Left lung (tissue), 10 donors: ENCODE measurements around the gene EXOG. TPM values are rescaled to one million over a fixed set of nuclear protein-coding genes. Genes with fewer than 3 reads are reported as not detected.
A peak's percentile ranks its signal among the peaks of the same experiment; 100 is the strongest.

Experiments
- ATAC-seq: fragments of 200-7000 bp; cut with Tn5 transposase; one replicate; pipeline ENCODE4 v1.9.1; 2020; ENCODE audit warnings: moderate library complexity
- DNase-seq, 4 donors: peaks; one replicate each; pipeline ENCODE4 v3.0.0-alpha.2; 2013 to 2020
- H3K27ac ChIP-seq, 2 donors: fragments of 200-600 bp; sonication (generic) in 1 of 2; one replicate each; pipeline versions ENCODE4 v1.5.0 to v1.8.0; 2020 to 2021
- H3K27me3 ChIP-seq, 2 donors: fragments of 200-600 bp; sonication (generic) in 1 of 2; one replicate each; pipeline versions ENCODE4 v1.5.0 to v1.8.0; 2020 to 2021
- H3K36me3 ChIP-seq, 2 donors: fragments of 200-600 bp; sonication (generic) in 1 of 2; one replicate each; pipeline versions ENCODE4 v1.5.0 to v1.8.0; 2020 to 2021
- H3K4me1 ChIP-seq, 2 donors: fragments of 200-600 bp; one replicate each; pipeline ENCODE4 v1.8.0; 2021
- H3K4me3 ChIP-seq, 2 donors: fragments of 200-600 bp; sonication (generic) in 1 of 2; one replicate each; pipeline versions ENCODE4 v1.5.0 to v1.8.0; 2020 to 2021; ENCODE audit warnings: mild to moderate bottlenecking in 1 of 2
- H3K9me3 ChIP-seq, 2 donors: fragments of 200-600 bp; sonication (generic) in 1 of 2; one replicate each; pipeline versions ENCODE4 v1.5.0 to v1.8.0; 2020 to 2021
- intact Hi-C, 2 donors: fragments of 100-400 bp; cut with DNase I; formaldehyde crosslinking; loops; one replicate each; pipeline versions ENCODE4 v1.11.2 to v1.14.2; 2022
- polyA plus RNA-seq, 6 donors: library from polyadenylated mRNA; unstranded; fragments of 120-200 nt; gene quantifications; one replicate each; pipeline ENCODE4 v1.2.1, GENCODE V29; 2013; ENCODE audit not compliant: insufficient read length in 6 of 6
- total RNA-seq, 2 donors: library from RNA; stranded (reverse); fragmentation: NEBNext Ultra II Directional; extraction: Animal tissue kit (Norgen Biotek cat#: 25700); gene quantifications; one replicate each; pipeline ENCODE4 v1.2.1, GENCODE V29; 2021
- TF ChIP-seq, protein P1 (sequence below), 2 donors: fragments of 200-600 bp; sonication (generic) in 1 of 2; IDR thresholded peaks; one replicate each; pipeline versions ENCODE4 v1.5.0 to v1.8.0; 2021; ENCODE audit warnings: antibody characterized with exemption in 2 of 2
- donor health status: DM: no; HTN: yes; CAD: no.
- donor health status: DM: no; HTN: no; CAD: no.

The EXOG gene
- total and polyA plus RNA-seq, 8 donors: 12.8 to 25.6 (median 18.9) TPM

DNA sequence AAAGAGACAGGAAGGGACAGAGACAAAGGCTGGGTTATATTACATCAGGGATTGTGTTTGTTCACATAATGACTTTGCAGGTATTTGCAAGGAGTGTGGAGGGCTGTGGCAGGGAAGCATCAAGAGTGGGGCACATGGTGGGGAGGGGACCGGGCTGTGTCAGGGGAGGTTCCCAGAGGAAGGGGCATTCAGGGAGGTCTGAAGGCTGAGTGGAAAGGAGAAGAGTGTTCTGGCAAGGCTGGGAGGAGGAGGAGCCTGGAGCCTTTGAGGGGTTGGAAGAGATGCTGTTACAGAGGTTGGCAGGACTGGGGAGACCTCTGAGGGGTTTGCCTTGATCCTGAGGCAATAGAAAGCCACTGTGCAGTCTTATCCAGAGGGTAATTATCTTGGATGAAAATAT is 49.4 kb downstream of the EXOG start:
- Histone ChIP-seq H3K4me1 (no peaks in the 10 kb centered on the region), H3K27me3 (no peaks in the 10 kb centered on the region), H3K9me3 (no peaks in the 10 kb centered on the region), H3K27ac (no peak overlapping the region), H3K36me3 (no peaks in the 10 kb centered on the region), H3K4me3 (no peak overlapping the region)
- DNase-seq (no peak), ATAC-seq (no peak)
- TF ChIP-seq, protein P1, sequence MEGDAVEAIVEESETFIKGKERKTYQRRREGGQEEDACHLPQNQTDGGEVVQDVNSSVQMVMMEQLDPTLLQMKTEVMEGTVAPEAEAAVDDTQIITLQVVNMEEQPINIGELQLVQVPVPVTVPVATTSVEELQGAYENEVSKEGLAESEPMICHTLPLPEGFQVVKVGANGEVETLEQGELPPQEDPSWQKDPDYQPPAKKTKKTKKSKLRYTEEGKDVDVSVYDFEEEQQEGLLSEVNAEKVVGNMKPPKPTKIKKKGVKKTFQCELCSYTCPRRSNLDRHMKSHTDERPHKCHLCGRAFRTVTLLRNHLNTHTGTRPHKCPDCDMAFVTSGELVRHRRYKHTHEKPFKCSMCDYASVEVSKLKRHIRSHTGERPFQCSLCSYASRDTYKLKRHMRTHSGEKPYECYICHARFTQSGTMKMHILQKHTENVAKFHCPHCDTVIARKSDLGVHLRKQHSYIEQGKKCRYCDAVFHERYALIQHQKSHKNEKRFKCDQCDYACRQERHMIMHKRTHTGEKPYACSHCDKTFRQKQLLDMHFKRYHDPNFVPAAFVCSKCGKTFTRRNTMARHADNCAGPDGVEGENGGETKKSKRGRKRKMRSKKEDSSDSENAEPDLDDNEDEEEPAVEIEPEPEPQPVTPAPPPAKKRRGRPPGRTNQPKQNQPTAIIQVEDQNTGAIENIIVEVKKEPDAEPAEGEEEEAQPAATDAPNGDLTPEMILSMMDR (IDR thresholded peaks at IDR 0.05): no peak
- intact Hi-C loops: no loop called here

DNA sequence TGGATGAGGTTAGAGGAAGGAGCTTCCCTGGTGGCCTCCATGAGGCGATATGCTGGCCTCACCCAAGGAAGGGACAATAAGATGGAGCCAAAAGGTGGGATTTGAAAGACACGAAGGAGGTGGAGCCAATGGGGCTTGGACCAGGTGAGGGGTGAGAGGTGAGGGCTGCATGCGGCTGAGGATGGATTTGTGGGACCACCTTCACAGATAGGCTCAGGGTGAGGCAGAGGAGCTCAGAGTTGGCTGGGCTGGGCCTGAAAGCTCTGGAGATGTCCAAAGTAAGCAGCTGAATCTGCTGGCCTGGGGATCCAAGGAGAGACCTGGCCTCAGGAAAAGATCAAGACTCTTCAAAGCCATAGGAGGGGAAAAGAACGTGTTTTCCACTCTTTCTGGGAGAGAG is 49.8 kb downstream of the EXOG start:
- intact Hi-C loops: no loop called here
- Histone ChIP-seq H3K36me3 (no peaks in the 10 kb centered on the region), H3K4me1 (no peaks in the 10 kb centered on the region), H3K4me3 (no peak overlapping the region), H3K9me3 (no peaks in the 10 kb centered on the region), H3K27me3 (no peaks in the 10 kb centered on the region), H3K27ac (no peak overlapping the region)
- no peak for ATAC-seq
- no peak for DNase-seq
- TF ChIP-seq, protein P1 (IDR thresholded peaks at IDR 0.05): no peak

DNA sequence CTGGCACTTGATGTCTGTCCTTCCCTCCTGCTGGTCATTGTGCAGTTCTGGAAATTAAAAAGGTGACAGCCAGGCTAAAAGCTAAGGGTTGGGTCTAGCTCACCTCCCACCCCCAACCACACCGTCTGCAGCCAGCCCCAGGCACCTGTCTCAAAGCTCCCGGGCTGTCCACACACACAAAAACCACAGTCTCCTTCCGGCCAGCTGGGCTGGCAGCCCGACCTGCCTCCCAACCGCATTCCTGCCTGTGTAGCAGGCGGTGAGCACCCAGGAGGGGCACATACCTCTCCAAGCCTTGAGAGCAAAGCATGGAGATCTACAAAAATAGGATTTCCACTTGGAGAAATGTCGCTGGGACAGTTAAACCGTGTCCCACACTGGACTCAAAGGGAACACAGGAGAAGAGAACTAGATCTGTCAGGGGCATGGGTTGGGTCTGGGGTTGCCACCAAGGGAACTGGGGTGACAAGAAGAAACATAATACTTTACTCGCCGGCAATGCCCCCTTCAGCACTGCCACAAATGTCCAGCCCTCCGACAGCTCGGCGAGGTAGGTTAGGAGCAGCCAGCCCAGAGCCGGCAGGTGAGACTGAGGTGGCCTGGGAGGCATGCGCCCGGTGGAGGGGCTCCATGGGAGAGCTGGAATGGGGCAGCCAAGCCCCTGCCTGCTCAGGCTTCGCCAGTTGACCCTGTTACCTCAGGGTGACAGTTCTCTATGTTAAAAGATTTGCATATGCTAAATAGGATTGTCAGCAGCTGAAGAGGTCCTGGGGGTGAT is 52.2 kb downstream of the EXOG start:
- Histone ChIP-seq H3K4me1 (no peaks in the 10 kb centered on the region), H3K9me3 (no peaks in the 10 kb centered on the region), H3K4me3 (no peak overlapping the region), H3K27ac (no peak overlapping the region), H3K36me3 (no peaks in the 10 kb centered on the region), H3K27me3 (no peaks in the 10 kb centered on the region)
- peak in 2 of 4 donors; percentile 32 to 75 for DNase-seq
- intact Hi-C loops: no loop called here
- TF ChIP-seq, protein P1 (IDR thresholded peaks at IDR 0.05): no peak
- ATAC-seq: peak; percentile 89

DNA sequence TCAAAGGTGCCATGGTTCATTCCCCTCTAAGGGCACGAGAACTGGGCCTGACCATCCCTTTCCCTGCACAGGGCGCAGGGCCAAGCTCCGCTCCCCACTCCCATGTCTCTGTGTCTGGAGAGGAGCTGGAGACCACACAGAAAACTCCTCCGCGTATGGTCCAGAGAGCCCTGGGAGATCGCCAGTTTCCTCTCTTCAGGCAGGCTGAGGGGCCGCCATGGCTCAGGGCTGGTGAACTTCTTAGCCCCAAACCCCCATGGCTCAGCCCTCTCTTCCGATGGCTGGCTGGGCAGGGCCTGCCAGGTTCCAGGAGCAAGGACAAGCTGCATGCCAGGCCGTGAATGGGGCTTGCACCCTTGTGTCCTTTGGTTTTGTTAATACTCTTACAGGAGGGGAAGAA is 52.9 kb downstream of the EXOG start:
- intact Hi-C loops: no loop called here
- ATAC-seq: no peak
- no peak overlapping the region for H3K27ac ChIP-seq

DNA sequence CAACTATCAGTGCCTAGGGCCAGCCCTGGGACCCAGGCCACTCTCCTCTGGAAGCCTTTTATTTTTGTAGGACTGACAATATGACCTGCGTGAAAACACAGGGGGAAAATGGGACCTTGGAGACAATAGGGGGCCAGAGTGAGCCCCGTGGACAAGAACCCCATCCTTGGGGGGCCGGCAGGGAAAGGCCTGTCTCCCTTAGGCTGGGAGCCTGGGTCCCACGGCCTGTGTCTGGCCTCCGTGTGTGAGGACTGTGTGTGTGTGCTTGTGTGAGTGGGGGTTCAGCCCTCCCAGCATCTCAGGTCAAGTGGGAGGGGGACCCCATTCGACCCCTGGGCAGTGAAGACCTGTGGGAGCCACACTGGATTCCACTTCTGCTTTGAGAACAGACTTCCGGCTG is 53.3 kb downstream of the EXOG start:
- TF ChIP-seq, protein P1 (IDR thresholded peaks at IDR 0.05): no peak
- ATAC-seq (no peak), DNase-seq (no peak)
- no peaks in the 10 kb centered on the region for H3K27me3 ChIP-seq
- H3K36me3 ChIP-seq: no peaks in the 10 kb centered on the region
- peaks cover 0 to 5% of the 10 kb centered on the region in 2 donors for H3K9me3 ChIP-seq
- no peak overlapping the region for H3K4me3 ChIP-seq
- no peaks in the 10 kb centered on the region for H3K4me1 ChIP-seq
- intact Hi-C loops: no loop called here
- no peak overlapping the region for H3K27ac ChIP-seq

More for the DNA sequence above, 52.9 kb downstream of the EXOG start:
- H3K9me3 ChIP-seq: peaks cover 0 to 2% of the 10 kb centered on the region in 2 donors
- no peaks in the 10 kb centered on the region for H3K4me1 ChIP-seq
- H3K36me3 ChIP-seq: no peaks in the 10 kb centered on the region
- TF ChIP-seq, protein P1 (IDR thresholded peaks at IDR 0.05): no peak
- H3K4me3 ChIP-seq: no peak overlapping the region
- no peaks in the 10 kb centered on the region for H3K27me3 ChIP-seq
- peak in 1 of 4 donors; percentile 61 for DNase-seq
